A549 (cell line): ENCODE measurements around the gene MFAP2.

ENCODE experiments used
- CTCF ChIP-seq: fragments of >200 bp; sonication (Bioruptor Twin); formaldehyde crosslinking; IDR thresholded peaks from 3 replicates; pipeline ENCODE4 v1.5.1; 2016
- RCOR1 ChIP-seq: fragments of 150-350 bp; IDR thresholded peaks from 2 replicates; pipeline ENCODE4 v1.6.1; 2014; ENCODE audit warnings: antibody characterized with exemption, low read length, low read depth

DNA sequence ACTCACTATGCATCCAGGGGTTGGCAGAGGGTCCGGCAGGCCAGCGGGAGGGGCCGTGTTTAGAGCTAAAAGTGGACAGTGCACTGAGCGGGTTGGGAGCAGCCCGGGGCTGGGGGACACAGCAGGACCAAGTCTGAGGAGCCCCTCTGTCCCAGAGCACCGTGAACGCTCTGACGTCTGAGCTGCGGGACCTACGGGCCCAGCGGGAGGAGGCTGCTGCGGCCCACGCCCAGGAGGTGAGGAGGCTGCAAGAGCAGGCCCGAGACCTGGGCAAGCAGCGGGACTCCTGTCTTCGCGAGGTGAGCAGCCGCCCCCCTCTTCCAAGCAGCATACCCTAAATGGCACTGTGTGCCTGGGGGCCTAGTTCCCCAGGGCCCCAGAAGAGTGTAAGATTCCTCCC lies 25.8 kb downstream of the MFAP2 start:
- TF ChIP-seq CTCF (no peak), RCOR1 (no peak)
